Progenitor cell of endocrine pancreas (in vitro differentiated cells): ENCODE measurements around the gene RASA3. TPM values are rescaled to one million over a fixed set of nuclear protein-coding genes. Genes with fewer than 3 reads are reported as not detected.
A peak's percentile ranks its signal among the peaks of the same experiment; 100 is the strongest.
"Not testable (repeated sequence)": the region's sequence is repeated elsewhere in the genome, so short reads cannot be mapped to it uniquely, and the experiment has no call there.

Source experiments
- DNase-seq: peaks from one replicate; pipeline ENCODE4 v3.0.0; 2021; ENCODE audit warnings: low spot score; ENCODE audit not compliant: unreplicated experiment
- H3K27ac Mint-ChIP-seq: 2 replicates; pipeline ENCODE4 v1.8.0; 2021; ENCODE audit warnings: mild to moderate bottlenecking, moderate library complexity, mixed read lengths
- H3K27me3 Mint-ChIP-seq: 2 replicates; pipeline ENCODE4 v1.8.0; 2021; ENCODE audit warnings: mixed read lengths
- H3K36me3 Mint-ChIP-seq: 2 replicates; pipeline ENCODE4 v1.8.0; 2022; ENCODE audit warnings: mixed read lengths; ENCODE audit not compliant: insufficient read depth
- H3K4me1 Mint-ChIP-seq: 2 replicates; pipeline ENCODE4 v1.8.0; 2021; ENCODE audit warnings: low read depth, mixed read lengths
- H3K4me3 Mint-ChIP-seq: 2 replicates; pipeline ENCODE4 v1.8.0; 2021; ENCODE audit warnings: low read depth, mild to moderate bottlenecking, moderate library complexity, mixed read lengths
- H3K9me3 Mint-ChIP-seq: 2 replicates; pipeline ENCODE4 v1.8.0; 2021; ENCODE audit warnings: low read depth, mixed read lengths
- CTCF ChIP-seq: fragments of 200-600 bp; sonication (generic); IDR thresholded peaks from one replicate; pipeline ENCODE4 v1.5.0; 2021; ENCODE audit warnings: antibody characterized with exemption, mild to moderate bottlenecking; ENCODE audit not compliant: unreplicated experiment
- total RNA-seq: library from RNA; stranded (reverse); gene quantifications from 2 replicates; pipeline ENCODE4 v1.2.1, GENCODE V29; 2021

The RASA3 gene
- total RNA-seq, 1 donor from 2014 or later, result 6.3 TPM

GRCh38 chr13:114022876-114023275 lies 109.5 kb downstream of the RASA3 start:
- no peaks in the 10 kb centered on the region for H3K9me3 Mint-ChIP-seq
- H3K36me3 Mint-ChIP-seq, result no peaks in the 10 kb centered on the region
- no peak overlapping the region for H3K4me3 Mint-ChIP-seq
- DNase-seq, result no peak
- peaks cover 3% of the 10 kb centered on the region for H3K4me1 Mint-ChIP-seq
- no peak for TF ChIP-seq CTCF
- no peaks in the 10 kb centered on the region for H3K27me3 Mint-ChIP-seq
- H3K27ac Mint-ChIP-seq, result no peak overlapping the region

- TF ChIP-seq CTCF, result no peak
- Mint-ChIP-seq H3K36me3 (no peaks in the 10 kb centered on the region), H3K9me3 (no peaks in the 10 kb centered on the region), H3K4me3 (no peak overlapping the region), H3K27me3 (no peaks in the 10 kb centered on the region), H3K4me1 (peaks cover 3% of the 10 kb centered on the region), H3K27ac (no peak overlapping the region)
- DNase-seq, result no peak
These were observed 110.1 kb downstream of the RASA3 start for GRCh38 chr13:114022309-114022669.

GRCh38 chr13:114021464-114022308 lies 110.7 kb downstream of the RASA3 start:
- no peak for TF ChIP-seq CTCF
- H3K27ac Mint-ChIP-seq, result no peak overlapping the region
- no peaks in the 10 kb centered on the region for H3K36me3 Mint-ChIP-seq
- H3K9me3 Mint-ChIP-seq, result no peaks in the 10 kb centered on the region
- H3K4me3 Mint-ChIP-seq, result no peak overlapping the region
- H3K4me1 Mint-ChIP-seq, result peaks cover 3% of the 10 kb centered on the region
- no peak for DNase-seq
- no peaks in the 10 kb centered on the region for H3K27me3 Mint-ChIP-seq

GRCh38 chr13:114020750-114021463 lies 111.5 kb downstream of the RASA3 start:
- H3K4me3 Mint-ChIP-seq, result no peak overlapping the region
- H3K4me1 Mint-ChIP-seq, result peaks cover 3% of the 10 kb centered on the region
- no peaks in the 10 kb centered on the region for H3K9me3 Mint-ChIP-seq
- H3K27me3 Mint-ChIP-seq, result no peaks in the 10 kb centered on the region
- no peaks in the 10 kb centered on the region for H3K36me3 Mint-ChIP-seq
- no peak for DNase-seq
- TF ChIP-seq CTCF, result no peak
- H3K27ac Mint-ChIP-seq, result peak overlapping the region; percentile 37

GRCh38 chr13:114020134-114020533 lies 112.3 kb downstream of the RASA3 start:
- H3K4me1 Mint-ChIP-seq, H3K4me3 Mint-ChIP-seq, DNase-seq, H3K36me3 Mint-ChIP-seq, H3K27me3 Mint-ChIP-seq, H3K9me3 Mint-ChIP-seq, H3K27ac Mint-ChIP-seq: not testable (repeated sequence)
